ENCODE data around the gene ZNF791.
"Not testable (repeated sequence)": the region's sequence is repeated elsewhere in the genome, so short reads cannot be mapped to it uniquely, and the experiment has no call there.

The ZNF791 gene

DNA sequence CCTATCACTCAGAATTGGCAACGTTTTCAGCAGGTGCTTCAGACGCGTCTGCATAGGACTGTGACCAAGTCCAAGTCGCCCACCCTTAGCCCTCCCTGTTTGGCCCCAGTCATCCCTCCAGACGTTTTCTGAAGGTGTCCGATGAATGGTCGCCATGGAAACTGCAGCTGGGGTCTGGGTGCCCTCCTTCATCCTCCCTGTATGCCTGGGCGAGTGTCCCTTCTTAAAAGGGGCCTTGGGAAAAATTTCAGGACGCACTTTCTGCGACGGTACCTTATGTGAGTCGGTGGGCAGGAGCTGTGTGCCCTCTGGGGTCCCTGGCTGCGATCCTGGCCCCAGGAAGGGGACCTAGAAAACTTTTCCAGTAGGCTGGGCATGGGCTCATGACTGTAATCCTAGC, 30.7 kb downstream of the ZNF791 start:
- Histone ChIP-seq H3K79me2 (ENCODE audit: control insufficient read depth, low read length) (no peaks in the 10 kb centered on the region), H3F3A (ENCODE audit: control insufficient read depth, insufficient read depth) (no peaks in the 10 kb centered on the region), H3K4me2 (ENCODE audit: low read length) (no peak overlapping the region), H3K9me3 (ENCODE audit: control insufficient read depth, insufficient read depth, low read length) (no peaks in the 10 kb centered on the region), H3K4me1 (ENCODE audit: control insufficient read depth, low read length) (peaks cover 9% of the 10 kb centered on the region), H3K4me3 (ENCODE audit: low read length) (no peak overlapping the region), H3K36me3 (ENCODE audit: control insufficient read depth, low read length) (no peaks in the 10 kb centered on the region), H3K27me3 (ENCODE audit: control insufficient read depth, low read length) (no peaks in the 10 kb centered on the region), H3K27ac (ENCODE audit: low read depth, low read length) (no peak overlapping the region), H4K20me1 (ENCODE audit: control insufficient read depth, insufficient read depth, low read depth, low read length) (no peaks in the 10 kb centered on the region), H3K9me2 (replicated peaks; ENCODE audit: control insufficient read depth, low read length) (no peaks in the 10 kb centered on the region)
- TF ChIP-seq, protein P1, sequence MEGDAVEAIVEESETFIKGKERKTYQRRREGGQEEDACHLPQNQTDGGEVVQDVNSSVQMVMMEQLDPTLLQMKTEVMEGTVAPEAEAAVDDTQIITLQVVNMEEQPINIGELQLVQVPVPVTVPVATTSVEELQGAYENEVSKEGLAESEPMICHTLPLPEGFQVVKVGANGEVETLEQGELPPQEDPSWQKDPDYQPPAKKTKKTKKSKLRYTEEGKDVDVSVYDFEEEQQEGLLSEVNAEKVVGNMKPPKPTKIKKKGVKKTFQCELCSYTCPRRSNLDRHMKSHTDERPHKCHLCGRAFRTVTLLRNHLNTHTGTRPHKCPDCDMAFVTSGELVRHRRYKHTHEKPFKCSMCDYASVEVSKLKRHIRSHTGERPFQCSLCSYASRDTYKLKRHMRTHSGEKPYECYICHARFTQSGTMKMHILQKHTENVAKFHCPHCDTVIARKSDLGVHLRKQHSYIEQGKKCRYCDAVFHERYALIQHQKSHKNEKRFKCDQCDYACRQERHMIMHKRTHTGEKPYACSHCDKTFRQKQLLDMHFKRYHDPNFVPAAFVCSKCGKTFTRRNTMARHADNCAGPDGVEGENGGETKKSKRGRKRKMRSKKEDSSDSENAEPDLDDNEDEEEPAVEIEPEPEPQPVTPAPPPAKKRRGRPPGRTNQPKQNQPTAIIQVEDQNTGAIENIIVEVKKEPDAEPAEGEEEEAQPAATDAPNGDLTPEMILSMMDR (IDR thresholded peaks at IDR 0.05; ENCODE audit: low read depth, low read length, poor library complexity, severe bottlenecking): no peak
- TF ChIP-seq EZH2phosphoT487 (IDR thresholded peaks at IDR 0.05; ENCODE audit: borderline replicate concordance, low read length): no peak

DNA sequence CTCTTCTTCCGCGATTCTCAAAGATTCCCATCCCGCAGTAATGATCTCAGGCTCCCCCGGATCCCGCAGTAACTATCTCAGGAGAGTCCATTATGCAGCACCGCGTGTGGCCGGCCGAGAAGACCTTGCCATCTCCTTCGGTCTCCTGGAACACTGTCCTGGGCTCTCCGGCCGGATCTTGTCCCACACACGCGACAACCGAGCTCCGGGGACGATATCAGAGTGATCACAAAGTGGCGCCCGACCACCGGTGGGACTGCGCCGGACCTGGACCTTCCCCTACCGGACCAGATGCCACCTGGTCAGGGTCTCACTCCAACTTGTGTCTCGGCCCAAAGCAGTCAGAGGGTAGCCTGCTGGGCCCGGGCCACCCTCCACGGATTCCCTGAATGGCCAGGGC, 31.8 kb downstream of the ZNF791 start:
- Histone ChIP-seq H3F3A (ENCODE audit: control insufficient read depth, insufficient read depth) (no peaks in the 10 kb centered on the region), H4K20me1 (ENCODE audit: control insufficient read depth, insufficient read depth, low read depth, low read length) (no peaks in the 10 kb centered on the region), H3K27me3 (ENCODE audit: control insufficient read depth, low read length) (no peaks in the 10 kb centered on the region), H3K36me3 (ENCODE audit: control insufficient read depth, low read length) (no peaks in the 10 kb centered on the region), H3K4me1 (ENCODE audit: control insufficient read depth, low read length) (peaks cover 9% of the 10 kb centered on the region), H3K4me2 (ENCODE audit: low read length) (no peak overlapping the region), H3K9me2 (replicated peaks; ENCODE audit: control insufficient read depth, low read length) (no peaks in the 10 kb centered on the region), H3K9me3 (ENCODE audit: control insufficient read depth, insufficient read depth, low read length) (no peaks in the 10 kb centered on the region), H3K4me3 (ENCODE audit: low read length) (no peak overlapping the region), H3K79me2 (ENCODE audit: control insufficient read depth, low read length) (no peaks in the 10 kb centered on the region), H3K27ac (ENCODE audit: low read depth, low read length) (no peak overlapping the region)
- TF ChIP-seq, protein P1 (IDR thresholded peaks at IDR 0.05; ENCODE audit: low read depth, low read length, poor library complexity, severe bottlenecking): no peak
- TF ChIP-seq EZH2phosphoT487 (IDR thresholded peaks at IDR 0.05; ENCODE audit: borderline replicate concordance, low read length): no peak

DNA sequence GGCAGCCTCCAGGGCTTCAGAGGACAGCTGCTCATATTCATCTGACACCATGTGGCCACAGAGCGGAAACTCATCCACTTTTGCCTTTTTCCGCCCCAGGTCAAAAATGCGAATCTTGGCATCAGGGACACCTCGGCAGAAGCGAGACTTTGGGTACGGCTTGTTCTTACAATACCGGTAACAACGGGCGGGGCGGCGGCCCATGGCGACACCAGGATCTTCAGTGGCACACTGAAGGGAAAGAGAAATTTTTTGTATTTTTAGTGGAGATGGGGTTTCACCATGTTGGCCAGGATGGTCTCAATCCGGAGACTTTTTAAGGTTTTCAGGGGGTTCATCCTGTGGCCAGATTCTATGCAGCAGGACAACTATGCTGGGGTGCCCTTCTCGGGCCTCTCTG, 33.0 kb downstream of the ZNF791 start:
- not testable (repeated sequence) for H3K79me2 ChIP-seq (ENCODE audit: control insufficient read depth, low read length); H3K4me1 ChIP-seq (ENCODE audit: control insufficient read depth, low read length); H3K4me3 ChIP-seq (ENCODE audit: low read length); H3K4me2 ChIP-seq (ENCODE audit: low read length); H3K27ac ChIP-seq (ENCODE audit: low read depth, low read length); H3K9me2 ChIP-seq (replicated peaks; ENCODE audit: control insufficient read depth, low read length); H3K9me3 ChIP-seq (ENCODE audit: control insufficient read depth, insufficient read depth, low read length); H3K36me3 ChIP-seq (ENCODE audit: control insufficient read depth, low read length); H4K20me1 ChIP-seq (ENCODE audit: control insufficient read depth, insufficient read depth, low read depth, low read length); H3F3A ChIP-seq (ENCODE audit: control insufficient read depth, insufficient read depth); H3K27me3 ChIP-seq (ENCODE audit: control insufficient read depth, low read length)

DNA sequence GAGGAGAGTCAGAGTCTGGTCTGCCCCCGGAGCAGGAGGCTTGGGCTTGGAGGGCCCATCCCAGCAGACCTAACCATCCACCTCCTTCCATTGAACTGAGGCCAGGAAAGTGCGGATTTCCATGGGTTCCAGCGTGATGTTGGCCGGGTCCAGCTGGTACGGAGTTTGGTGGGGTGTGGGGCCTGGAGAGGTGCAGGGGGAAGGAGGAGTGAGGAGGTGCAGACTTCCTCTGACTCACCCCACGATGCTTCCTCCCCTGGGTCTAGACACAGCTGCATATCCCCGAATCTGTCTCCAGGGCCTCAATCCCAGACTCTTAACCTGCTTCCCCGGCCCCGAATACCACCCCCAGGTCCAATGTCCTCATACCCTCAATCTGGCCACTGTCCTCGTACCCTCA, 35.8 kb downstream of the ZNF791 start:
- Histone ChIP-seq H3K36me3 (ENCODE audit: control insufficient read depth, low read length) (peaks cover 3% of the 10 kb centered on the region), H3K27me3 (ENCODE audit: control insufficient read depth, low read length) (no peaks in the 10 kb centered on the region), H3K4me1 (ENCODE audit: control insufficient read depth, low read length) (no peaks in the 10 kb centered on the region), H4K20me1 (ENCODE audit: control insufficient read depth, insufficient read depth, low read depth, low read length) (no peaks in the 10 kb centered on the region), H3K79me2 (ENCODE audit: control insufficient read depth, low read length) (no peaks in the 10 kb centered on the region), H3F3A (ENCODE audit: control insufficient read depth, insufficient read depth) (no peaks in the 10 kb centered on the region), H3K9me3 (ENCODE audit: control insufficient read depth, insufficient read depth, low read length) (no peaks in the 10 kb centered on the region), H3K9me2 (replicated peaks; ENCODE audit: control insufficient read depth, low read length) (no peaks in the 10 kb centered on the region), H3K27ac (ENCODE audit: low read depth, low read length) (no peak overlapping the region), H3K4me2 (ENCODE audit: low read length) (no peak overlapping the region), H3K4me3 (ENCODE audit: low read length) (no peak overlapping the region)
- TF ChIP-seq EZH2phosphoT487 (IDR thresholded peaks at IDR 0.05; ENCODE audit: borderline replicate concordance, low read length): no peak
- TF ChIP-seq, protein P1 (IDR thresholded peaks at IDR 0.05; ENCODE audit: low read depth, low read length, poor library complexity, severe bottlenecking): no peak

All from DOHH2 (cell line).